Lower leg skin (tissue), 3 donors: ENCODE results near the gene EMCN.

Source experiments
- CTCF ChIP-seq, 3 donors: fragments of 450-650 bp; IDR thresholded peaks; one replicate each; pipeline ENCODE4 v1.5.1; 2016; ENCODE audit warnings: antibody characterized with exemption in 3 of 3, mild to moderate bottlenecking in 3 of 3, moderate library complexity in 2 of 3
- POLR2A ChIP-seq, 2 donors: fragments of 450-650 bp; IDR thresholded peaks; one replicate each; pipeline ENCODE4 v1.6.1; 2016 to 2017; ENCODE audit warnings: antibody characterized with exemption in 2 of 2, mild to moderate bottlenecking in 1 of 2, moderate library complexity in 1 of 2

- TF ChIP-seq CTCF (IDR thresholded peaks at IDR 0.05) (no peak), POLR2A (IDR thresholded peaks at IDR 0.05) (no peak)
Measured at GRCh38 chr4:100422894-100423293, 94.9 kb downstream of the EMCN start.
